ENCODE results near the gene BAAT. TPM values are rescaled to one million over a fixed set of nuclear protein-coding genes. Genes with fewer than 3 reads are reported as not detected.

BAAT gene
- total and polyA plus RNA-seq, 2 of the 13 experiments (the other 11 are each of a cell fraction or from before 2014, with no cell fraction given), result 0.71 to 7.9 TPM

GRCh38 chr9:101409079-101409477 lies 24.3 kb upstream of the BAAT start:
- no peak overlapping the region for H2AFZ ChIP-seq (ENCODE audit: low read length)
- ChIA-PET CTCF (ENCODE audit: low intra/inter-chr PET ratio, low total read pairs) (no interaction called here), POLR2A (interaction anchor here (1.0 to 3.1 kb wide), 6 partner anchors 10 to 29 kb away, joined by 3 to 32 read pairs (median 7); partner anchors contain the start of genes MRPL50 and ZNF189)
- FAIRE-seq (no peak), DNase-seq (ENCODE audit: low spot score) (no peak), ATAC-seq (no peak)
- no peak overlapping the region for H3K9ac ChIP-seq (ENCODE audit: insufficient read depth, low read depth, low read length)
- peaks cover 21% of the 10 kb centered on the region; the same call in 1 of the 2 replicates for H3K9me3 ChIP-seq (ENCODE audit: low read length)
- no peak overlapping the region for H3K4me2 ChIP-seq (ENCODE audit: low read depth, low read length)
- H3K79me2 ChIP-seq (ENCODE audit: insufficient read depth, low read length), result peaks cover 5% of the 10 kb centered on the region
- H3K27me3 ChIP-seq (ENCODE audit: control insufficient read depth in 1 of 2, insufficient read depth in 2 of 2, low read length in 2 of 2), result no peaks in the 10 kb centered on the region
- H3K27ac ChIP-seq (ENCODE audit: extremely low read length, insufficient read depth, low read length), result no peak overlapping the region
- peaks cover 23 to 52% of the 10 kb centered on the region in 2 experiments for H3K36me3 ChIP-seq (replicated peaks in 1 of 2; ENCODE audit: control insufficient read depth in 1 of 2, insufficient read depth in 2 of 2, low read length in 2 of 2)
- WGBS (ENCODE audit: low lambda C conversion rate), result 98% methylated on average over 4 of the region's 4 CpGs
- intact Hi-C loops (cut with micrococcal nuclease; ENCODE audit: unreplicated experiment), result no loop called here
- H3K4me3 ChIP-seq (replicated peaks in 1 of 3; ENCODE audit: insufficient read depth in 1 of 3, low read depth in 2 of 3, low read length in 3 of 3), result no peak overlapping the region
- in situ Hi-C loops (cut with HindIII; ENCODE audit: extremely low pct_ligation_motif_present, low pct_unique_long_range_greater_than_20kb), result no loop called here
- BruUV-seq (replicated peaks), result no TSS peak
- no peaks in the 10 kb centered on the region for H4K20me1 ChIP-seq (ENCODE audit: insufficient read depth, low read length)
- peaks cover 26% of the 10 kb centered on the region for H3K4me1 ChIP-seq (ENCODE audit: insufficient read depth, low read length)
- TF ChIP-seq ZNF207 (IDR thresholded peaks at IDR 0.05; ENCODE audit: borderline replicate concordance) (no peak), ZFP1 (CRISPR knock-in tag; IDR thresholded peaks at IDR 0.05) (no peak), CREB1 (IDR thresholded peaks at IDR 0.05) (no peak), CREB1 (CRISPR knock-in tag; IDR thresholded peaks at IDR 0.05) (no peak), THAP8 (CRISPR knock-in tag; IDR thresholded peaks at IDR 0.05; ENCODE audit: borderline replicate concordance) (no peak), DMTF1 (CRISPR knock-in tag; IDR thresholded peaks at IDR 0.05) (no peak), JARID2 (CRISPR knock-in tag; IDR thresholded peaks at IDR 0.05; ENCODE audit: insufficient replicate concordance) (no peak), ZNF468 (CRISPR knock-in tag; IDR thresholded peaks at IDR 0.05) (no peak), HOXA9 (CRISPR knock-in tag; IDR thresholded peaks at IDR 0.05; ENCODE audit: borderline replicate concordance) (no peak), ZSCAN21 (CRISPR knock-in tag; IDR thresholded peaks at IDR 0.05; ENCODE audit: borderline replicate concordance) (no peak), ZNF724P (CRISPR knock-in tag; IDR thresholded peaks at IDR 0.05; ENCODE audit: borderline replicate concordance) (no peak), ATRX (CRISPR knock-in tag; IDR thresholded peaks at IDR 0.05; ENCODE audit: borderline replicate concordance) (no peak), USF2 (IDR thresholded peaks at IDR 0.05; ENCODE audit: low read depth, low read length) (no peak), USF2 (CRISPR knock-in tag; IDR thresholded peaks at IDR 0.05; ENCODE audit: borderline replicate concordance) (no peak), RBFOX2 (IDR thresholded peaks at IDR 0.05; ENCODE audit: low read depth, low read length) (peak; percentile 49), ZNF546 (CRISPR knock-in tag; conservative IDR thresholded peaks at IDR 0.05) (no peak)
- TF ChIP-seq, protein P1, sequence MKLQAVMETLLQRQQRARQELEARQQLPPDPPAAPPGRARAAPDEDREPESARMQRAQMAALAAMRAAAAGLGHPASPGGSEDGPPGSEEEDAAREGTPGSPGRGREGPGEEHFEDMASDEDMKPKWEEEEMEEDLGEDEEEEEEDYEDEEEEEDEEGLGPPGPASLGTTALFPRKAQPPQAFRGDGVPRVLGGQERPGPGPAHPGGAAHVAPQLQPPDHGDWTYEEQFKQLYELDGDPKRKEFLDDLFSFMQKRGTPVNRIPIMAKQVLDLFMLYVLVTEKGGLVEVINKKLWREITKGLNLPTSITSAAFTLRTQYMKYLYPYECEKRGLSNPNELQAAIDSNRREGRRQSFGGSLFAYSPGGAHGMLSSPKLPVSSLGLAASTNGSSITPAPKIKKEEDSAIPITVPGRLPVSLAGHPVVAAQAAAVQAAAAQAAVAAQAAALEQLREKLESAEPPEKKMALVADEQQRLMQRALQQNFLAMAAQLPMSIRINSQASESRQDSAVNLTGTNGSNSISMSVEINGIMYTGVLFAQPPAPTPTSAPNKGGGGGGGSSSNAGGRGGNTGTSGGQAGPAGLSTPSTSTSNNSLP (IDR thresholded peaks at IDR 0.05; ENCODE audit: low read depth, low read length), result no peak
- TF ChIP-seq, protein P2, sequence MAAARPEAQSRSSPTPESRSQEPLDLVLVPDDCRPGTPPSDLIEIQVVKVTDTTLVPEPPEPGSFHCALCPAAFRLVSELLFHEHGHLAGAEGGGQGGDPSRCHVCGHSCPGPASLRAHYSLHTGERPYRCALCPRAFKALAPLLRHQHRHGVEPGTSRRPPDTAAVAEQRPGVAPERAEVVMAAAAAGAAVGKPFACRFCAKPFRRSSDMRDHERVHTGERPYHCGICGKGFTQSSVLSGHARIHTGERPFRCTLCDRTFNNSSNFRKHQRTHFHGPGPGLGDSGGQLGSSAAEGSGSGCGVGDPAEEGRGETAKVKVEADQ (CRISPR knock-in tag; IDR thresholded peaks at IDR 0.05; ENCODE audit: borderline replicate concordance), result no peak

Data from HepG2 (cell line).